ENCODE measurements around the gene CCL22. TPM values are rescaled to one million over a fixed set of nuclear protein-coding genes. Genes with fewer than 3 reads are reported as not detected.
"Not testable (repeated sequence)": the region's sequence is repeated elsewhere in the genome, so short reads cannot be mapped to it uniquely, and the experiment has no call there.

Gene CCL22
- total RNA-seq, 4 donors from 2014 or later, result not detected

GRCh38 chr16:57391708-57392107 is 33.1 kb downstream of the CCL22 start:
- DNase-seq (ENCODE audit: extremely low spot score), result no peak
- peaks cover 6 to 15% (median 11%) of the 10 kb centered on the region in 4 donors for H3K4me1 ChIP-seq
- H3K4me3 ChIP-seq, result no peak overlapping the region
- no peaks in the 10 kb centered on the region for H3K27me3 ChIP-seq
- intact Hi-C loops (cut with DNase I), result no loop called here
- WGBS, result 87% methylated on average over 5 of the region's 5 CpGs
- H3K9me3 ChIP-seq, result no peaks in the 10 kb centered on the region
- H3K27ac ChIP-seq (replicated peaks in 1 of 4), result no peak overlapping the region
- no peaks in the 10 kb centered on the region for H3K36me3 ChIP-seq
- TF ChIP-seq POLR2A (IDR thresholded peaks at IDR 0.05; ENCODE audit: low read depth) (no peak), CTCF (IDR thresholded peaks at IDR 0.05) (no peak), EP300 (IDR thresholded peaks at IDR 0.05) (no peak), POLR2AphosphoS5 (IDR thresholded peaks at IDR 0.05) (no peak)

- intact Hi-C loops (cut with DNase I), result no loop called here
- TF ChIP-seq POLR2A (IDR thresholded peaks at IDR 0.05; ENCODE audit: low read depth) (no peak), POLR2AphosphoS5 (IDR thresholded peaks at IDR 0.05) (no peak)
- Histone ChIP-seq H3K27ac (replicated peaks in 1 of 4) (no peak overlapping the region), H3K9me3 (no peaks in the 10 kb centered on the region), H3K27me3 (no peaks in the 10 kb centered on the region), H3K36me3 (no peaks in the 10 kb centered on the region), H3K4me1 (peaks cover 0 to 13% (median 8%) of the 10 kb centered on the region in 4 donors), H3K4me3 (no peak overlapping the region)
- WGBS, result 82% methylated on average over 1 of the region's 1 CpG
- DNase-seq (ENCODE audit: extremely low spot score), result no peak
Observed at GRCh38 chr16:57392694-57393093, 34.1 kb downstream of the CCL22 start.

GRCh38 chr16:57394444-57394843 is 35.9 kb downstream of the CCL22 start:
- H3K36me3 ChIP-seq, result no peaks in the 10 kb centered on the region
- 67% methylated on average over 5 of the region's 7 CpGs for WGBS
- H3K27me3 ChIP-seq, result no peaks in the 10 kb centered on the region
- H3K4me1 ChIP-seq, result peaks cover 0 to 13% (median 6%) of the 10 kb centered on the region in 4 donors
- H3K4me3 ChIP-seq, result no peak overlapping the region
- H3K27ac ChIP-seq (replicated peaks in 1 of 4), result no peak overlapping the region
- no peaks in the 10 kb centered on the region for H3K9me3 ChIP-seq
- intact Hi-C loops (cut with DNase I), result no loop called here
- TF ChIP-seq POLR2AphosphoS5 (IDR thresholded peaks at IDR 0.05), result no peak
- no peak for TF ChIP-seq EP300 (IDR thresholded peaks at IDR 0.05)
- TF ChIP-seq POLR2A (IDR thresholded peaks at IDR 0.05; ENCODE audit: low read depth), result no peak
- TF ChIP-seq CTCF (IDR thresholded peaks at IDR 0.05), result no peak
- no peak for DNase-seq (ENCODE audit: extremely low spot score)

- peaks cover 0 to 13% (median 6%) of the 10 kb centered on the region in 4 donors for H3K4me1 ChIP-seq
- no peak for DNase-seq (ENCODE audit: extremely low spot score)
- no peak overlapping the region for H3K4me3 ChIP-seq
- no peaks in the 10 kb centered on the region for H3K36me3 ChIP-seq
- intact Hi-C loops (cut with DNase I), result no loop called here
- TF ChIP-seq EP300 (IDR thresholded peaks at IDR 0.05) (no peak), POLR2A (IDR thresholded peaks at IDR 0.05; ENCODE audit: low read depth) (no peak), CTCF (IDR thresholded peaks at IDR 0.05) (no peak), POLR2AphosphoS5 (IDR thresholded peaks at IDR 0.05) (no peak)
- no peaks in the 10 kb centered on the region for H3K27me3 ChIP-seq
- WGBS, result 94% methylated on average over 5 of the region's 5 CpGs
- H3K27ac ChIP-seq (replicated peaks in 1 of 4), result no peak overlapping the region
- H3K9me3 ChIP-seq, result no peaks in the 10 kb centered on the region
Observed at GRCh38 chr16:57395026-57395425, 36.4 kb downstream of the CCL22 start.

GRCh38 chr16:57396786-57397185 is 38.2 kb downstream of the CCL22 start:
- WGBS, result 79% methylated on average over 4 of the region's 4 CpGs
- Histone ChIP-seq H3K27ac (replicated peaks in 1 of 4) (no peak overlapping the region), H3K27me3 (no peaks in the 10 kb centered on the region), H3K4me1 (peaks cover 0 to 4% (median 0%) of the 10 kb centered on the region in 4 donors), H3K4me3 (no peak overlapping the region), H3K9me3 (no peaks in the 10 kb centered on the region), H3K36me3 (no peaks in the 10 kb centered on the region)
- intact Hi-C loops (cut with DNase I), result no loop called here
- TF ChIP-seq POLR2AphosphoS5 (IDR thresholded peaks at IDR 0.05), result no peak
- TF ChIP-seq EP300 (IDR thresholded peaks at IDR 0.05), result no peak
- no peak for DNase-seq (ENCODE audit: extremely low spot score)

GRCh38 chr16:57397493-57397892 is 38.9 kb downstream of the CCL22 start:
- H3K27ac ChIP-seq (replicated peaks in 1 of 4); H3K9me3 ChIP-seq; DNase-seq (ENCODE audit: extremely low spot score); intact Hi-C loops (cut with DNase I); H3K27me3 ChIP-seq; H3K4me3 ChIP-seq; H3K36me3 ChIP-seq; H3K4me1 ChIP-seq: not testable (repeated sequence)
- WGBS, result 84% methylated on average over 4 of the region's 4 CpGs

Measured in esophagus muscularis mucosa (tissue), 4 donors.